AG04450 (cell line): ENCODE data around the gene TOX2. TPM values are rescaled to one million over a fixed set of nuclear protein-coding genes. Genes with fewer than 3 reads are reported as not detected.

Experiments
- CTCF ChIA-PET: fragments of 300-600, 350-600 bp; formaldehyde crosslinking; extraction: SDS; loops from one replicate; lab custom pipeline; 2022; ENCODE audit warnings: antibody characterized with exemption, inconsistent platforms; lab: Charles Lee
- POLR2A ChIA-PET: fragments of 350-600 bp; formaldehyde crosslinking; extraction: SDS; loops from one replicate; lab custom pipeline; 2021; ENCODE audit warnings: antibody characterized with exemption, inconsistent platforms; lab: Yijun Ruan, JAX
- DNase-seq: peaks from one replicate; pipeline ENCODE4 v3.0.0-alpha.2; 2011; ENCODE audit warnings: low read depth, low spot score
- H3K27ac ChIP-seq: one replicate; pipeline ENCODE4 v1.5.1; 2012; ENCODE audit warnings: low read depth, low read length, control low read depth
- H3K27me3 ChIP-seq: one replicate; pipeline ENCODE4 v1.6.0; 2012; ENCODE audit warnings: low read length; ENCODE audit not compliant: control insufficient read depth, insufficient read depth
- H3K4me3 ChIP-seq: 2 replicates; pipeline ENCODE4 v1.5.1; 2011; ENCODE audit warnings: mild to moderate bottlenecking, low read depth, low read length, control low read depth
- H3K9me3 ChIP-seq: 2 replicates; pipeline ENCODE4 v1.5.1; 2012; ENCODE audit warnings: low read length; ENCODE audit not compliant: control insufficient read depth, insufficient read depth
- CTCF ChIP-seq: IDR thresholded peaks from 2 replicates; pipeline ENCODE4 v1.5.1; 2011; ENCODE audit warnings: low read depth, low read length, control low read depth, inconsistent platforms
- polyA plus RNA-seq: library from polyadenylated mRNA; depleted of rRNA; stranded (reverse); fragments of >200 nt; gene quantifications from 2 replicates; pipeline ENCODE4 v1.2.3, GENCODE V29; 2011

Gene TOX2
- polyA plus RNA-seq, 1 experiment: 10.6 TPM

GRCh38 chr20:44071526-44072111, 157.0 kb downstream of the TOX2 start:
- H3K4me3 ChIP-seq: no peak overlapping the region
- DNase-seq: no peak
- H3K27me3 ChIP-seq: no peaks in the 10 kb centered on the region
- POLR2A ChIA-PET: no interaction called here
- CTCF ChIA-PET: interaction anchor here (1.2 kb wide), 1 partner anchor 9 kb away, joined by 8 read pairs; no protein-coding TSS in a partner anchor
- H3K9me3 ChIP-seq: no peaks in the 10 kb centered on the region
- H3K27ac ChIP-seq: no peak overlapping the region
- no peak for TF ChIP-seq CTCF

GRCh38 chr20:44072384-44072783, 157.7 kb downstream of the TOX2 start:
- Histone ChIP-seq H3K27me3 (no peaks in the 10 kb centered on the region), H3K9me3 (no peaks in the 10 kb centered on the region), H3K4me3 (no peak overlapping the region), H3K27ac (no peak overlapping the region)
- POLR2A ChIA-PET: no interaction called here
- TF ChIP-seq CTCF: no peak
- no peak for DNase-seq
- CTCF ChIA-PET: interaction anchor here (1.2 kb wide), 1 partner anchor 8 kb away, joined by 8 read pairs; no protein-coding TSS in a partner anchor

- no peak for DNase-seq
- POLR2A ChIA-PET: no interaction called here
- CTCF ChIA-PET: interaction anchor here (2.3 kb wide), 1 partner anchor 323 kb away, joined by 8 read pairs; no protein-coding TSS in a partner anchor
Measured at GRCh38 chr20:44073011-44073674, 158.5 kb downstream of the TOX2 start.

GRCh38 chr20:44073675-44074071, 159.0 kb downstream of the TOX2 start:
- no peak for TF ChIP-seq CTCF
- DNase-seq: no peak
- H3K4me3 ChIP-seq: no peak overlapping the region
- POLR2A ChIA-PET: no interaction called here
- CTCF ChIA-PET: interaction anchor here (2.3 kb wide), 1 partner anchor 324 kb away, joined by 8 read pairs; no protein-coding TSS in a partner anchor
- H3K27me3 ChIP-seq: no peaks in the 10 kb centered on the region
- H3K9me3 ChIP-seq: no peaks in the 10 kb centered on the region
- H3K27ac ChIP-seq: no peak overlapping the region

More at GRCh38 chr20:44073011-44073674, 158.5 kb downstream of the TOX2 start:
- Histone ChIP-seq H3K27ac (no peak overlapping the region), H3K4me3 (no peak overlapping the region), H3K9me3 (no peaks in the 10 kb centered on the region), H3K27me3 (no peaks in the 10 kb centered on the region)
- TF ChIP-seq CTCF: no peak
